Measurements from ENCODE around the gene OR2Z1. TPM values are rescaled to one million over a fixed set of nuclear protein-coding genes. Genes with fewer than 3 reads are reported as not detected.
"Not testable (repeated sequence)": the region's sequence is repeated elsewhere in the genome, so short reads cannot be mapped to it uniquely, and the experiment has no call there.

Gene OR2Z1
- total RNA-seq, 1 experiment from 2014 or later = not detected

DNA sequence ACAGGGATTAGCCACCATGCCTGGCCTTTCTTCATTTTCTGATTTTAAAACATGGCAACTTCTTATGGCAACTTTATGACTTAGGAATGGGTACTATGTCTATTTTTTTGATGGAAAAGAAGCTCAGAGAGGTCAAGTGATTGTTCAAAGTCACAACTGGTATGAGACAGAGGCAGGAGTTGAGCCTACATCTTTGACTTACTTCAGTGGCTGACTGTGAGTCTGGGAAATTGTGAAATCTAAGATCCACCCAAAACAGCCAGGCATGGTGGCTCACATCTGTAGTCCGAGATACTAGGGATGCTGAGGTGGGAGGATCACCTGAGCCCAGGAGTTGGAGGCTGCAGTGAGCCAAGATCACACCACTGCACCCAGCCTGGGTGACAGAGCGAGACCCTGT, 20.5 kb upstream of the OR2Z1 start:
- BruUV-seq (replicated peaks) = no TSS peak
- DNase-seq (ENCODE audit: low spot score) = no peak
- POLR2A ChIA-PET (ENCODE audit: low non-redundant PET) = no interaction called here
- intact Hi-C loops (cut with micrococcal nuclease; ENCODE audit: unreplicated experiment) = no loop called here
- H3K4me3 ChIP-seq (ENCODE audit: low read depth, low read length, poor library complexity, severe bottlenecking) = no peak overlapping the region
- H3K4me1 ChIP-seq (ENCODE audit: insufficient read depth, low read length, poor library complexity, severe bottlenecking) = peaks cover 6% of the 10 kb centered on the region
- no peak overlapping the region for H3K27ac ChIP-seq (ENCODE audit: low read depth, low read length, poor library complexity, severe bottlenecking)
- H3K9me3 ChIP-seq (ENCODE audit: low read depth, low read length, poor library complexity, severe bottlenecking) = no peaks in the 10 kb centered on the region
- CTCF ChIA-PET = no interaction called here
- H3K36me3 ChIP-seq (ENCODE audit: insufficient read depth, low read length, poor library complexity, severe bottlenecking) = no peaks in the 10 kb centered on the region
- TF ChIP-seq, protein P1, sequence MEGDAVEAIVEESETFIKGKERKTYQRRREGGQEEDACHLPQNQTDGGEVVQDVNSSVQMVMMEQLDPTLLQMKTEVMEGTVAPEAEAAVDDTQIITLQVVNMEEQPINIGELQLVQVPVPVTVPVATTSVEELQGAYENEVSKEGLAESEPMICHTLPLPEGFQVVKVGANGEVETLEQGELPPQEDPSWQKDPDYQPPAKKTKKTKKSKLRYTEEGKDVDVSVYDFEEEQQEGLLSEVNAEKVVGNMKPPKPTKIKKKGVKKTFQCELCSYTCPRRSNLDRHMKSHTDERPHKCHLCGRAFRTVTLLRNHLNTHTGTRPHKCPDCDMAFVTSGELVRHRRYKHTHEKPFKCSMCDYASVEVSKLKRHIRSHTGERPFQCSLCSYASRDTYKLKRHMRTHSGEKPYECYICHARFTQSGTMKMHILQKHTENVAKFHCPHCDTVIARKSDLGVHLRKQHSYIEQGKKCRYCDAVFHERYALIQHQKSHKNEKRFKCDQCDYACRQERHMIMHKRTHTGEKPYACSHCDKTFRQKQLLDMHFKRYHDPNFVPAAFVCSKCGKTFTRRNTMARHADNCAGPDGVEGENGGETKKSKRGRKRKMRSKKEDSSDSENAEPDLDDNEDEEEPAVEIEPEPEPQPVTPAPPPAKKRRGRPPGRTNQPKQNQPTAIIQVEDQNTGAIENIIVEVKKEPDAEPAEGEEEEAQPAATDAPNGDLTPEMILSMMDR (conservative IDR thresholded peaks at IDR 0.05; ENCODE audit: low read depth, low read length) = no peak
- TF ChIP-seq EZH2 (IDR thresholded peaks at IDR 0.05; ENCODE audit: borderline replicate concordance, low read depth, low read length, poor library complexity, severe bottlenecking) = no peak
- no peaks in the 10 kb centered on the region for H3K27me3 ChIP-seq (replicated peaks; ENCODE audit: insufficient read depth, low read depth, low read length, poor library complexity)

DNA sequence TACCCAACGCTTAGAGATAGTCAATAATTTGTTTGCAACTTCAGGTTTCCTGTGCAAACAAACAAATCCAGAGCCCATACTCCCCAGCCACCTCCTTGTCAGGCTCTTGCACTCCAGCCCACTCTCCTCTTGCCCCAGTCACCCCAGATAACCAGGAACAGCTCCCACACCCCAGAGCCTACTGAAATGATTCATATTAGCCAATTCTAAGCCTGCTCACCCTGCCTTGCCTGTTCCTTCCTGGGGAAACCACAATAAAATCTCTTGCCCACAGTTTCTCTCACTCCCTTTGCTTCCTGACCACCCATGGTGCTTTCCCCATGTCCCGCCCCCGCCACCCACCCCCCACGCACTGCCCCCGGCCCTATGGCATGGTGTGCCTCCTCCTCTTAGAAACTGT, 19.1 kb upstream of the OR2Z1 start:
- no peaks in the 10 kb centered on the region for H3K9me3 ChIP-seq (ENCODE audit: low read depth, low read length, poor library complexity, severe bottlenecking)
- H3K4me3 ChIP-seq (ENCODE audit: low read depth, low read length, poor library complexity, severe bottlenecking) = no peak overlapping the region
- no peaks in the 10 kb centered on the region for H3K27me3 ChIP-seq (replicated peaks; ENCODE audit: insufficient read depth, low read depth, low read length, poor library complexity)
- ChIA-PET CTCF (no interaction called here), POLR2A (ENCODE audit: low non-redundant PET) (no interaction called here)
- H3K4me1 ChIP-seq (ENCODE audit: insufficient read depth, low read length, poor library complexity, severe bottlenecking) = peaks cover 6% of the 10 kb centered on the region
- no peak for TF ChIP-seq EZH2 (IDR thresholded peaks at IDR 0.05; ENCODE audit: borderline replicate concordance, low read depth, low read length, poor library complexity, severe bottlenecking)
- TF ChIP-seq, protein P1 (conservative IDR thresholded peaks at IDR 0.05; ENCODE audit: low read depth, low read length) = no peak
- intact Hi-C loops (cut with micrococcal nuclease; ENCODE audit: unreplicated experiment) = no loop called here
- no peak overlapping the region for H3K27ac ChIP-seq (ENCODE audit: low read depth, low read length, poor library complexity, severe bottlenecking)
- H3K36me3 ChIP-seq (ENCODE audit: insufficient read depth, low read length, poor library complexity, severe bottlenecking) = no peaks in the 10 kb centered on the region
- no TSS peak for BruUV-seq (replicated peaks)
- DNase-seq (ENCODE audit: low spot score) = peak; percentile 21

DNA sequence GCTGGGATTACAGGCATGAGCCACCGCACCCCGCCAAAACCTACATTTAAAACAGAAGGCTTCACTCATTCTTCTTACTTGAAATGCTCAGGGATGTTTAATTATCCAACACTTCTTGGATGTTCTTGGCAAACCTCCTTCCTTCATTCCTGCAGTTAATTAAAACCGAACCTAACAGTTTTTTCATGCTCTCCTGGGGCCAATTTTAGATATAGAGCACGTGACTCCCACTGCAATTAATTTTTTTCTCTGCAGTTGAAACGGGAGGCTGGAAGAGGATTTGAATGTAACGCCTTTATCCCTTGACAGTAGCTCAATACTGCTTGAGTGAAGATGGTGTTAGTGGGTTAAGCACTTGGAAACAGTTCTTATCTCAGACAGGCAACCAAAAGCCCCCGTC, 18.2 kb upstream of the OR2Z1 start:
- no TSS peak for BruUV-seq (replicated peaks)
- ChIA-PET CTCF (no interaction called here), POLR2A (ENCODE audit: low non-redundant PET) (no interaction called here)
- TF ChIP-seq, protein P1 (conservative IDR thresholded peaks at IDR 0.05; ENCODE audit: low read depth, low read length) = no peak
- TF ChIP-seq EZH2 (IDR thresholded peaks at IDR 0.05; ENCODE audit: borderline replicate concordance, low read depth, low read length, poor library complexity, severe bottlenecking) = no peak
- Histone ChIP-seq H3K4me3 (ENCODE audit: low read depth, low read length, poor library complexity, severe bottlenecking) (no peak overlapping the region), H3K4me1 (ENCODE audit: insufficient read depth, low read length, poor library complexity, severe bottlenecking) (peaks cover 6% of the 10 kb centered on the region), H3K27ac (ENCODE audit: low read depth, low read length, poor library complexity, severe bottlenecking) (no peak overlapping the region), H3K36me3 (ENCODE audit: insufficient read depth, low read length, poor library complexity, severe bottlenecking) (no peaks in the 10 kb centered on the region), H3K9me3 (ENCODE audit: low read depth, low read length, poor library complexity, severe bottlenecking) (no peaks in the 10 kb centered on the region), H3K27me3 (replicated peaks; ENCODE audit: insufficient read depth, low read depth, low read length, poor library complexity) (no peaks in the 10 kb centered on the region)
- peak; percentile 31 for DNase-seq (ENCODE audit: low spot score)
- intact Hi-C loops (cut with micrococcal nuclease; ENCODE audit: unreplicated experiment) = no loop called here

DNA sequence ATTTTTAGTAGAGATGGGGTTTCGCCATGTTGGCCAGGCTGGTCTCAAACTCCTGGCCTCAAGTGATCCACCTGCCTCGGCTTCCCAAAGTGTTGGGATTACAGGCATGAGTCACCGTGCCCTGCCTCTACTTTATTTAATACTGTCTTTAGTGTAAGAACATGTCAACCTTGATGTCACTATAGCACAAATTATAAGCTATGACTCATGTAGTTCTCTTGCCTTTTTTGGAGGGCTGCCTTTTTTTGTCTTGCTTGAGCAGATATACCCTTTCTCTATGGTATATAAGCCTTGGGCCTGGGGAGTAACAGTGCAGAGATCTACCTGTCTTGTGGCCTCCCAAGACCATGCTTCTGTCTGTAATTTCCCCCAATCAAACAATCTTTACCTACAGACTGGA, 16.1 kb upstream of the OR2Z1 start:
- POLR2A ChIA-PET (ENCODE audit: low non-redundant PET); BruUV-seq (replicated peaks); H3K27me3 ChIP-seq (replicated peaks; ENCODE audit: insufficient read depth, low read depth, low read length, poor library complexity); intact Hi-C loops (cut with micrococcal nuclease; ENCODE audit: unreplicated experiment); CTCF ChIA-PET; H3K4me1 ChIP-seq (ENCODE audit: insufficient read depth, low read length, poor library complexity, severe bottlenecking); H3K9me3 ChIP-seq (ENCODE audit: low read depth, low read length, poor library complexity, severe bottlenecking); H3K27ac ChIP-seq (ENCODE audit: low read depth, low read length, poor library complexity, severe bottlenecking); H3K36me3 ChIP-seq (ENCODE audit: insufficient read depth, low read length, poor library complexity, severe bottlenecking); H3K4me3 ChIP-seq (ENCODE audit: low read depth, low read length, poor library complexity, severe bottlenecking); DNase-seq (ENCODE audit: low spot score): not testable (repeated sequence)

Data from A673 (cell line).